ENCODE results near the gene BCAS1.

BCAS1 gene, protein sequence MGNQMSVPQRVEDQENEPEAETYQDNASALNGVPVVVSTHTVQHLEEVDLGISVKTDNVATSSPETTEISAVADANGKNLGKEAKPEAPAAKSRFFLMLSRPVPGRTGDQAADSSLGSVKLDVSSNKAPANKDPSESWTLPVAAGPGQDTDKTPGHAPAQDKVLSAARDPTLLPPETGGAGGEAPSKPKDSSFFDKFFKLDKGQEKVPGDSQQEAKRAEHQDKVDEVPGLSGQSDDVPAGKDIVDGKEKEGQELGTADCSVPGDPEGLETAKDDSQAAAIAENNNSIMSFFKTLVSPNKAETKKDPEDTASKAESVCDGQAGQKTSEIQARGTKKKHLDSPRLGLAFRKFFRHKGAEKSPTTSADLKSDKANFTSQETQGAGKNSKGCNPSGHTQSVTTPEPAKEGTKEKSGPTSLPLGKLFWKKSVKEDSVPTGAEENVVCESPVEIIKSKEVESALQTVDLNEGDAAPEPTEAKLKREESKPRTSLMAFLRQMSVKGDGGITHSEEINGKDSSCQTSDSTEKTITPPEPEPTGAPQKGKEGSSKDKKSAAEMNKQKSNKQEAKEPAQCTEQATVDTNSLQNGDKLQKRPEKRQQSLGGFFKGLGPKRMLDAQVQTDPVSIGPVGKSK

DNA sequence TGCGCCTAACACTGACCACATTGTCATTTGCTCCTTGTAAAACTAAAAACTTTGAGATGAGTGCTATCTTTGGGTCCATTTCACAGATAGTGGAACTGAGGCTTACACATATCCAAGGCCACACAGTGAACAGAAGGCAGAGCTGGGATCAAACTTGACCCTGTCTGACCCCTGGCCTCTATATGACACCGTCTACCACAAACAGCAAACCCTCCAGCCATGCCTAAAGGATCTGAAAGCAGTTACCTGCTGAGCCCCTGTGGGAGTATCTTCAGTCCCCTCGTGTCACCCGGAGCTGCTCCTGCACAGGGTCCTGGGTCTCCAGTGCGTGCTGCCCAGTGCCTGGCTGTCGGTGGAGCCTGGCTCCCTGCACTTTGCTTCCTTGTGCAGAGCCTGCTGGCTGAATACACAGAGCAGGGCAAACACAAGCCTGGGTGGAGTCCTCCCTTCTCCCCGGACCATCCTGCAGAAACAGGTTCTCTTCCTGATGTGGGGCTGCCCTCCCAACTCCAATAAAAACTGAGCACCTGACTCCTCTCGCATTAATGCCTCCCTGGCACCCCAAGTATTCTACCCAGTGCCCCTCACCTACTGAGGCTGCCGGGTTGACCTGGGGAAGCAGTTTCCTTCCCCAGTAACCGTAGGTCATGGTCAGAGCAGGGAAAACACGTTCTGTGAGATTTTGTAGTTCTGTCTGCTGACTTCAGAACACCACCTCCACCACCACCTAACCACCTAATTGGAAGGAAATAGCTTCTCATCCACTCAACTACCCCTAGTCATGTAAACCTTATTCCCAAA, at the start of gene BCAS1:
Gene BCAS1, minus strand, starts transcription at position 408 of the 801 bp plus-strand sequence. CDS start 11,876 bp downstream, outside the sequence.
- no peak for DNase-seq

- no peak for DNase-seq
Measured at GRCh38 chr20:54119744-54120143, 49.4 kb upstream of the BCAS1 start.

DNA sequence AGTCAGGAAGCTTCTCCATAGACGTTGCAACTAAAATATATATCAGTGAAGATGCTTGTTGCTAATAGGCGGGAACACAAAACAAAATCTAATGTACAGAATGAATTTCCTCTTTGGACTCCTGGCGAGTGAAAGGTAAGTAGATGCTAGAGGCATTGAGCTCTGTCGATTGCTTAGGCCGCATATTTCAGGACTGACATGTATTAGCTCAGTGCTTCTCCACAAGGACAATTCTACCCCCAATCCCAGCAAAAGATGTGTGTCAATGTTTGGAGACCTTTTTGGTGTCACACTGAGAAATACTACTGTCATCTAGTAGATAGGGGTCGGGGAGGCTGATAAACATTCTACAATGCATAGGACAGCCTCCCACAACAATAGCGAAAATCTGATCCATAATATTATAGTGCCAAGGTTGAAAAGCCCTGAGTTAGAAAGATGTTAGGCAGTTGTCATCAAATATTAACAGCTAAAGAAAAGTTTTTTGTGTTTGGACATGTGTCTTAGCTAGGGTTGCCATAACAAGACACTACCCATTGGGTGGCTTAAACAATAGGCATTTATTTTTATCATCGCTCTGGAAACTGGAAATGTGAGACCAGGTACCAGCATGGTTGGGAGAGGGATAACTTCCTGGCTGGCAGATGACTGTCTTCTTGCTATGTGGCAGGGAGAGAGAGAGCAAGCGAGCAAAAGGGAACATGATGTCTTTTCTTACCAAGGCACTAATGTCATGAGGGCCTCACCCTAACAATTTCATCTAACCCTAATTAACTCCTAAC, 48.0 kb upstream of the BCAS1 start:
- no peak for DNase-seq

GRCh38 chr20:54116550-54117235, 46.3 kb upstream of the BCAS1 start:
- DNase-seq = no peak

DNA sequence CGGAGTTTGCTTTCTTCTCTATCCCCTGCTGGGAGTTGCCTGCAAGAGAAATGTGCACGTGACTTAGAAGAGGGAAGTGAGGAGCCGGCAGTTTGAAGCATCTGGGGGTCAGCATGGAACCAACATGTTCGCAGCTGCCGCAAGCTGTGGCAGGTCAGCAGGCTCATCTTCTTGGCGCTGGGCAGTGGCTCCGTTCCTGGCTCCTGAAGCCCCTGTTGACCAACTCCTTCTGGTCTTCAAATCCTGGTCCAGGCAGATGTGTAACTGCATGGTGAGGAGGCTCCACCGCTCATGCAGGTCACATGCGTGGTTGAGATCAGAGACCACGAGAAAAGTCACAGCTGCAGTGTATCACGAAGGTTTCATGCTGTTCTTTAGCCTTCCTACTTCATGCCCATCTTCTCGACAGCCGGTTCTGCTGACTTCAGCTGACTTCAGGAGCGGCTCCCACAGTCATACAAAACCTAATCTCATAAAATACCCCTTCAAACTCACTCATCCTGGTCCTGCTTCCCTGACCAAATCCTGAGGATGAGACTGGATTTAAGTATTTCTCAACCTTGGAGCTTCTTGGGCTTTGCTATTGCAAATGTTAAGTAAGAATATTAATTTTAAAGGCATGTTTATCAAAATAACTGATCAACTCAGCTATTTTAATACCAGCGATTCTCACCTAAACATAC, 44.9 kb upstream of the BCAS1 start:
- no peak for DNase-seq

- DNase-seq = no peak
Measured at GRCh38 chr20:54114109-54114508, 43.7 kb upstream of the BCAS1 start.

DNA sequence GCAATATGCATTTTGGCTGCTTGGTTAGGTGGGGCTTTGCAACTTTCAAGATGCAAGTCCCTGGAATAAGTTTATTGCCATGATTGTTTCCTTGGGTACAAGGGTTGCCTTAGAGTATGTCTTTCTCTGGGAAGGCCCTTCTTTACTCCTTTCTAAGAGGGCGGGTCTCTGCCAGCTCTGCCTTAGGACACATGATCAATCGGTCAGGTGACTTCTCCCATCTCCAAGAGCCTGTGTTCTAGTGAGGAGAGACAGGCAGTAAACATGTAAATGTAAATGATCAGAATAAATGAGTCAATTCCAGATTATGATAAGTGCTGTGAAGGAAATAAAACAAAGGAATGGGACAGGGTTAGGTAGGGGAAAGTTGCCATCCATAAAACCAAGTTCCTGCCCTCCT, 43.2 kb upstream of the BCAS1 start:
- no peak for DNase-seq

DNA sequence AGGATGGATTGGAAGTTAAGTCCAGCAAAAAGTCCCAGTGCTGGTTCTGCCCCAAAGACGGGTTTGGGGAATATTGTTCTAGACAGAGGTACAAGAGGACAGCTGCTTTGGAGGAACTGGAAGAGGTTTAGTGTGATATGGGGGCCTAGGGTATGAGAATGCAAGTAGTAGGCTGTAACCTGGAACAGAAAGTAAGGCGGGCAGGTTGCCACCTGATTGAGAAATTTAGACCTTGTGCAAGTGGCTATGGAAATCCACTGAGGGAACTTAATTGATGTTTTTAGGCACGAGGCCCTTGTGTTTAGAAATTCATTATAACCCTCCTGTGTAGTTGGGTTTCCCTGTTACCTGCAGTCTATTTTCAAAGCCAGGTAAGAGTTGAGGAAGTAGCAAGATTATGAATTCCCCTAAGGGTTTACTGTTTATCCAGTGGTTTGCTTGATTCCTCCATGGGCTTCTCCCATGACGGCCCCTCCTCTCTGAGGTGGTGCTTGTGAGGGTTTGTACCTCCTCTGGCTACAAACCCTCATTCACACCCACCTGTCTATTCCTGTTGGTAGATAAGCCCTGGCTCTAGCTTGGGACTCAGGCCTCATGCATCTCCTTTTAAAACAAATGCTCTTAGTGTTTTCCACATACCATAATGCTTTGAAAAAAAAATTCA, 42.0 kb upstream of the BCAS1 start:
- DNase-seq = no peak

DNA sequence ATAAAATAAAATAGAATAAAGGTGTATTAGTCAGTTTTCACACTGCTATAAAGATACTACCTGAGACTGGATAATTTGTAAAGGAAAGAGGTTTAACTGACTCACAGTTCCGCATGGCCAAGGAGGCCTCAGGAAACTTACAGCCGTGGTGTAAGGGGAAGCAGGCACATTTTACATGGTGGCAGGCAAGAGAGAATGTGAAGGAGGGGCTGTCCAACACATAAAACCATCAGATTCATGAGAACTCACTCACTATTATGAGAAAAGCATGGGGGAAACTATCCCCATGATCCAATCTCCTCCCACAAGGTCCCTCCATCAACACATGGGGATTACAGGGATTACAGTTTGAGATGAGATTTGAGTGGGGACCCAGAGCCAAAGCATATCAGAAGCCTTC, 41.1 kb upstream of the BCAS1 start:
- DNase-seq = no peak

- DNase-seq = no peak
Measured at GRCh38 chr20:54110457-54110856, 40.1 kb upstream of the BCAS1 start.

DNA sequence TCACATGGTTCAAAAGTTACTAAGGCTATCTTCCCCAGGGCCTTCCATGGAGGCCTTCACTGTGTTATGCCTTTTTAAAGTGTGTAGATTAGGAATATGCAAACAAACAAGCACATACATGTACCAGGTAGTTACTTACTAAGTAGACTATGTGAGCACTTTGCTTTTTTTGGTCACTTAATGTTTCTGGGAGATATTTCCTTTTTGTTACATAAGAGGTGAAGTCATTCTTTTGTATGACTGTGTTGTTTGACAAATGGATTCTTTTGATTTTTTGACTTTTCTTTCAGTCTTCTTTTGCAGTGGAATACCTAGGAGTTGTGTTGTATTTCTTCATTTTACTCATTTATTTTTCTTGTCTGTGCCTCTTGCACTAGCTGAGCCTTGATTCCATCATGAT, 39.6 kb upstream of the BCAS1 start:
- DNase-seq = no peak

DNA sequence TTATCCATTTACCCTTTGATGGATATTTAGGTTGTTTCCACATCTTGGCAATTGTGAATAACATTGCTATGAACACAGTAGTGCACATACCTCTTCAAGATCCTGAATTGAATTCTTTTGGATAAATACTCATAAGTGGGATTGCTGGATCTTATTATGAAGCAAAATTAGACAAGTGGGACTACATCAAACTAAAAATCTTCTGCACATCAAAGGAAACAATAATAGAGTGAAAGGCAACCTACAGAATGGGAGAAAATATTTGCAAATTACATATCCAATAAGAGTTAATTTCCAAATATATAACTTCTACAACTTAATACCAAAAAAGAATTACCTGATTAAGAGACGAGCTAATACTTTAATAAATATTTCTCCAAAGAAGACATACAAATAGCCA, 38.4 kb upstream of the BCAS1 start:
- DNase-seq = no peak

DNA sequence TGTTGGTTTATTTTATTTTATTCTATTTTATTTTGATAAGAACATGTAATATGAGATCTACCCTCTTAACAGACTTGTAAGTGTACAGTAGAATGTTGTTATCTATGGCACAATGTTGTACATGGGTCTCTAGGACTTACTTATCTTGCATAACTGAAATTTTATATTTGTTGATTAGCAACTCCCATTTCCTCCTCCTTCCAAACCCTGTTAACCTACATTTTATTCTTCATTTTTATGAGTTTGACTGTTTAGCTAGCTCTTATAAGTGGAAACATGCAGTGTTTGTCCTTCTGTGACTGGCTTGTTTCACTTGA, 37.9 kb upstream of the BCAS1 start:
- no peak for DNase-seq

GRCh38 chr20:54107600-54108325, 37.4 kb upstream of the BCAS1 start:
- no peak for DNase-seq

DNA sequence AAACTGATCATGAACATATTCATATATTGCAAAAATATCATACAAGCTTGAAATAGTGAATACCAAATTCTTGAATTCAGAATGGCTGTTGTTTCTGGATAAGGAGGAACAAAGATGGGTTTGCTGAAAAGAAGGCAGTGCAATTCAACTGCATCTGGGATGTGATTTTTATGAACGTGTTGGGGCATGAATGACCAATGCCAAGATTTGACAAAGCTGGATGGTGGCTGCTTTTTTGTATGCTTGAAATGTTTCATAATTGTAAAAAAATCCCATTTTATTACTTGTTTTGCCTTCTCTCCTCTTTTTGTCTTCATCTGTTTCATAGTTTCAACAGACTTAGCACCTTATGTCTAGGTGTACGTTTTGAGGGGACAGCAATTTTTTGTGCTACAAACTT, 36.8 kb upstream of the BCAS1 start:
- no peak for DNase-seq

GRCh38 chr20:54106162-54106561, 35.8 kb upstream of the BCAS1 start:
- no peak for DNase-seq

GRCh38 chr20:54105653-54106052, 35.3 kb upstream of the BCAS1 start:
- no peak for DNase-seq

- DNase-seq = no peak
Measured at GRCh38 chr20:54104781-54105180, 34.4 kb upstream of the BCAS1 start.

DNA sequence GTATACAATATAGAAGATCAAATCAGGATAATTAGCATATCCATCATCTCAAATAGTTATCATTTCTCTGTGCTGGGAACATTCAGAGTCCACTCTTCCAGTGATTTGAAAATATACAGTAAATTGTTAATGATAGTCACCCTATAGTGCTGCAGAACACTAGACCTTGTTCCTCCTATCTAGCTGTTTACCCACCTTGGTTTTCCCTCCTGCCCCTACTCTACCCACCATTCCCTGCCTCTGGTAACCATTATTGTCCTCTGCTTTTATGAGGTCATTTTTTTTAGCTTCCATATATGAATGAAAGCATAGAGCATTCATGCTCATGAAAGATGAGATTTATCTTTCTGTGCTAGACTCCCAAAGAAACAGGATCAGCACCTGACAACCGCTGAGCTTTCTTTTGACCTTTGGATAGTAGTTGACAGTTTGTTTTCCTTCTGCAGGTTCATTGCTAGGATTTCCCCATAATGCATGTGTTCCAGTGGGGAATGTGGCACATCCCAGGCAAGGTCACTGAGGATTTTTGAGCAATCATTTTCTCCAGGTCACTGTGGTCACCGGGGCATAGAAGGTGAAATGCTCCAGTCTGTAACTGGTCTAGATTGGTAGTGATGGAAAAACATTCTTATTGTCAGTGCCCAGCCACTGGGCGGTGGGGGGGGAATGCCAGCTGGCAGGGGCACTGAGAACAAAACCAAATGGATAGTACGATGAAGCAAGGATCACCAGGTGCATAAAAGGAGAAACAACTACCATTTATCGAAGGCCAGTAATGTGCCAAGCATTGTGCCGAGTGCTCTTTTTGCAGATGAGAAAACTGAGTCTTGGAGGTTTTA, 33.6 kb upstream of the BCAS1 start:
- no peak for DNase-seq

Data from stimulated activated CD4-positive, alpha-beta T cell treated with anti-CD3 and anti-CD28 coated beads, Interleukin-4, amount 100 ng/mL, for 24 hours (primary cell).